ENCODE measurements around the gene ZNF236. TPM values are rescaled to one million over a fixed set of nuclear protein-coding genes. Genes with fewer than 3 reads are reported as not detected.

The ZNF236 gene
- total and polyA plus RNA-seq, 4 donors: 0.83 to 8.2 (median 5.0) TPM

DNA sequence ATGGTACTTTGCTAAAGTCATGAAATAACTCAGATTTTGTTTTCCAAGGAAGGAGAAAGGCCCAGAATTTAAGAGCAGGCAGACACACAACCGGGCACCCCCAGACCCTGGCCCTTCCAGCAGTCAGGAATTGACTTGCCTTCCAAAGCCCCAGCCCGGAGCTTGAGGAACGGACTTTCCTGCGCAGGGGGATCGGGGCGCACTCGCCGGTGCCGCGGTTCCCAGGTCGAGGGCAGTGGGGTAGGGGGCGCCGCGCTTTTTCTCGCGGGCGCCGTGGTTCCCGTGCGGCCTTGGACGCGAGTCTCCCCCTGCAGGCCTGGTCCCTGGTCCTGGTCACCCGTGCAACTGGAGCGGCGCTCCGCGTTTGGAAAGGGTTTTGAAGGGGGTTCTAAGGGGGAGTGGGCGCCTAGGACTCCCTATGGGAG, 1.2 kb downstream of the ZNF236 start:
- Histone ChIP-seq H3K9me3 (ENCODE audit: control insufficient read depth in 4 of 4, low read length in 3 of 4) (no peaks in the 10 kb centered on the region), H3K36me3 (ENCODE audit: control insufficient read depth in 4 of 4, insufficient read depth in 3 of 4, low read depth in 1 of 4, low read length in 3 of 4) (no peaks in the 10 kb centered on the region), H3K27me3 (ENCODE audit: control insufficient read depth in 4 of 4, insufficient read depth in 4 of 4, low read length in 3 of 4) (no peaks in the 10 kb centered on the region), H3K9ac (ENCODE audit: low read depth in 1 of 2, low read length in 2 of 2) (no peak overlapping the region), H3K4me3 (ENCODE audit: low read depth in 1 of 3, low read length in 3 of 3) (peak overlapping the region in 2 of 3 donors; percentile 42 to 67), H3K4me1 (ENCODE audit: control insufficient read depth in 4 of 4, insufficient read depth in 4 of 4, low read length in 3 of 4) (peaks cover 2 to 21% (median 16%) of the 10 kb centered on the region in 4 donors), H3K27ac (ENCODE audit: low read depth in 1 of 2, low read length in 2 of 2) (peak overlapping the region in 1 of 2 donors; percentile 5)
- no peak for TF ChIP-seq JUND (IDR thresholded peaks at IDR 0.05)
- TF ChIP-seq, protein P1, sequence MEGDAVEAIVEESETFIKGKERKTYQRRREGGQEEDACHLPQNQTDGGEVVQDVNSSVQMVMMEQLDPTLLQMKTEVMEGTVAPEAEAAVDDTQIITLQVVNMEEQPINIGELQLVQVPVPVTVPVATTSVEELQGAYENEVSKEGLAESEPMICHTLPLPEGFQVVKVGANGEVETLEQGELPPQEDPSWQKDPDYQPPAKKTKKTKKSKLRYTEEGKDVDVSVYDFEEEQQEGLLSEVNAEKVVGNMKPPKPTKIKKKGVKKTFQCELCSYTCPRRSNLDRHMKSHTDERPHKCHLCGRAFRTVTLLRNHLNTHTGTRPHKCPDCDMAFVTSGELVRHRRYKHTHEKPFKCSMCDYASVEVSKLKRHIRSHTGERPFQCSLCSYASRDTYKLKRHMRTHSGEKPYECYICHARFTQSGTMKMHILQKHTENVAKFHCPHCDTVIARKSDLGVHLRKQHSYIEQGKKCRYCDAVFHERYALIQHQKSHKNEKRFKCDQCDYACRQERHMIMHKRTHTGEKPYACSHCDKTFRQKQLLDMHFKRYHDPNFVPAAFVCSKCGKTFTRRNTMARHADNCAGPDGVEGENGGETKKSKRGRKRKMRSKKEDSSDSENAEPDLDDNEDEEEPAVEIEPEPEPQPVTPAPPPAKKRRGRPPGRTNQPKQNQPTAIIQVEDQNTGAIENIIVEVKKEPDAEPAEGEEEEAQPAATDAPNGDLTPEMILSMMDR (IDR thresholded peaks at IDR 0.05; ENCODE audit: low read depth, low read length, missing input control): no peak
- TF ChIP-seq YY1 (IDR thresholded peaks at IDR 0.05): no peak
- no peak for TF ChIP-seq TAF1 (conservative IDR thresholded peaks at IDR 0.05)
- no peak for TF ChIP-seq SP1 (IDR thresholded peaks at IDR 0.05)
- no peak for TF ChIP-seq EGR1 (IDR thresholded peaks at IDR 0.05; ENCODE audit: low read depth in 2 of 2)
- TF ChIP-seq, protein P2, sequence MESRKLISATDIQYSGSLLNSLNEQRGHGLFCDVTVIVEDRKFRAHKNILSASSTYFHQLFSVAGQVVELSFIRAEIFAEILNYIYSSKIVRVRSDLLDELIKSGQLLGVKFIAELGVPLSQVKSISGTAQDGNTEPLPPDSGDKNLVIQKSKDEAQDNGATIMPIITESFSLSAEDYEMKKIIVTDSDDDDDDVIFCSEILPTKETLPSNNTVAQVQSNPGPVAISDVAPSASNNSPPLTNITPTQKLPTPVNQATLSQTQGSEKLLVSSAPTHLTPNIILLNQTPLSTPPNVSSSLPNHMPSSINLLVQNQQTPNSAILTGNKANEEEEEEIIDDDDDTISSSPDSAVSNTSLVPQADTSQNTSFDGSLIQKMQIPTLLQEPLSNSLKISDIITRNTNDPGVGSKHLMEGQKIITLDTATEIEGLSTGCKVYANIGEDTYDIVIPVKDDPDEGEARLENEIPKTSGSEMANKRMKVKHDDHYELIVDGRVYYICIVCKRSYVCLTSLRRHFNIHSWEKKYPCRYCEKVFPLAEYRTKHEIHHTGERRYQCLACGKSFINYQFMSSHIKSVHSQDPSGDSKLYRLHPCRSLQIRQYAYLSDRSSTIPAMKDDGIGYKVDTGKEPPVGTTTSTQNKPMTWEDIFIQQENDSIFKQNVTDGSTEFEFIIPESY (IDR thresholded peaks at IDR 0.05): no peak
- no peak for TF ChIP-seq FOXA1 (IDR thresholded peaks at IDR 0.05)
- peak in 1 of 2 donors; percentile 12 for TF ChIP-seq RAD21 (IDR thresholded peaks at IDR 0.05)
- DNase-seq (ENCODE audit: low spot score): peak; percentile 56
- 56% methylated on average over 28 of the region's 28 CpGs for WGBS

DNA sequence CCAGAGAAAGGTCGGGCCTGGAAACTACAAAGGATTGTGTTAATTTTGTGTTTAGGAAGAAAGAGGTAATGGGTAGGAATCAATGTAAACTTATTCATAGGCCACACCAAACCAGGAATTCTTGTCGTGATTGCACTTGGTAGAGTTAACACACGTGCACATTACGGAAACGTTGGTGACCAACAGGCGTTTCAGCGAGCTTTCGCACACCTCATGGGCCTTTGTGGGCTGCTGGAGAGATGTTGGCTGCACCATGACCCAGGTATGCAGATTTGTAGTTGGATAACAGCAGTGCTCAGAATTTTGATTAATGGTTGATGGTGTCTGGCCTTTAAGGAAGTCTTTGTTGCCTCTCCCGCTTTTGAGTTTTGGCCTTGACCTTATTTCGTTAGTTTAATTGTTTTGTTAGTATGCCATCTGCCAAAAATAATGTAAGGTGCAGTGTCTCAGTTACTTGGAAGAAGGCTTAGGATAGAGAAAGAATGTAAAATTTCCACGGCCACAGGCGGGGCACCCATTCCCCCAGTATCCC, 1.9 kb downstream of the ZNF236 start:
- Histone ChIP-seq H3K4me3 (ENCODE audit: low read depth in 1 of 3, low read length in 3 of 3) (no peak overlapping the region), H3K9ac (ENCODE audit: low read depth in 1 of 2, low read length in 2 of 2) (no peak overlapping the region), H3K27ac (ENCODE audit: low read depth in 1 of 2, low read length in 2 of 2) (no peak overlapping the region), H3K9me3 (ENCODE audit: control insufficient read depth in 4 of 4, low read length in 3 of 4) (no peaks in the 10 kb centered on the region), H3K36me3 (ENCODE audit: control insufficient read depth in 4 of 4, insufficient read depth in 3 of 4, low read depth in 1 of 4, low read length in 3 of 4) (no peaks in the 10 kb centered on the region), H3K4me1 (ENCODE audit: control insufficient read depth in 4 of 4, insufficient read depth in 4 of 4, low read length in 3 of 4) (peaks cover 2 to 21% (median 16%) of the 10 kb centered on the region in 4 donors), H3K27me3 (ENCODE audit: control insufficient read depth in 4 of 4, insufficient read depth in 4 of 4, low read length in 3 of 4) (no peaks in the 10 kb centered on the region)
- 85% methylated on average over 12 of the region's 12 CpGs for WGBS
- no peak for DNase-seq (ENCODE audit: low spot score)
- TF ChIP-seq, protein P3, sequence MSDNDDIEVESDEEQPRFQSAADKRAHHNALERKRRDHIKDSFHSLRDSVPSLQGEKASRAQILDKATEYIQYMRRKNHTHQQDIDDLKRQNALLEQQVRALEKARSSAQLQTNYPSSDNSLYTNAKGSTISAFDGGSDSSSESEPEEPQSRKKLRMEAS (IDR thresholded peaks at IDR 0.05): no peak
- TF ChIP-seq, protein P2 (IDR thresholded peaks at IDR 0.05): no peak
- TF ChIP-seq EGR1 (IDR thresholded peaks at IDR 0.05; ENCODE audit: low read depth in 2 of 2) (no peak), HNF4A (conservative IDR thresholded peaks at IDR 0.05) (no peak), NR2F2 (IDR thresholded peaks at IDR 0.05) (no peak), GABPA (IDR thresholded peaks at IDR 0.05 in 1 of 2, conservative IDR thresholded peaks at IDR 0.05 in 1 of 2) (no peak), JUND (IDR thresholded peaks at IDR 0.05) (no peak), FOXA2 (IDR thresholded peaks at IDR 0.05) (no peak), RAD21 (IDR thresholded peaks at IDR 0.05) (no peak), YY1 (IDR thresholded peaks at IDR 0.05) (no peak)
- TF ChIP-seq, protein P4, sequence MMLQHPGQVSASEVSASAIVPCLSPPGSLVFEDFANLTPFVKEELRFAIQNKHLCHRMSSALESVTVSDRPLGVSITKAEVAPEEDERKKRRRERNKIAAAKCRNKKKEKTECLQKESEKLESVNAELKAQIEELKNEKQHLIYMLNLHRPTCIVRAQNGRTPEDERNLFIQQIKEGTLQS (IDR thresholded peaks at IDR 0.05): no peak

Measured in liver (tissue), 9 donors.